ENCODE data around the gene PRPF40B.

PRPF40B gene

DNA sequence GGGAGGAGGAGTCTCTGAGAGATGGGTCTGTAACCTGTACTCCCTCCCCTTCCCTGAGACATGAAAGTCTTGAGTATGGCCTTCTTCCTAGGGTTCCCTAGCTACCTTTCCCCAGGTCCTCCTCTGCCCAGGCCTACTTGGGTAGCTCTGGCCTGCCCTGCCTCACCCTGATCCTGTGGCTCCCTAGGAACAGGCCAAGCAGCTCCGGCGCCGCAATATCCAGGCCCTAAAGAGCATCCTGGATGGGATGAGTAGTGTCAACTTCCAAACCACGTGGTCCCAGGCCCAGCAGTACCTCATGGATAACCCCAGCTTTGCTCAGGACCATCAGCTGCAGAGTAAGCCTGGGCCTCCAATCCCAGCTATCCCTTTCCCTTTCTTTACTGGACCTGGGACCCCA lies 12.3 kb downstream of the PRPF40B start:
- DNase-seq (ENCODE audit: low spot score), result no peak

GRCh38 chr12:49636574-49636973 lies 13.2 kb downstream of the PRPF40B start:
- DNase-seq (ENCODE audit: low spot score), result no peak

DNA sequence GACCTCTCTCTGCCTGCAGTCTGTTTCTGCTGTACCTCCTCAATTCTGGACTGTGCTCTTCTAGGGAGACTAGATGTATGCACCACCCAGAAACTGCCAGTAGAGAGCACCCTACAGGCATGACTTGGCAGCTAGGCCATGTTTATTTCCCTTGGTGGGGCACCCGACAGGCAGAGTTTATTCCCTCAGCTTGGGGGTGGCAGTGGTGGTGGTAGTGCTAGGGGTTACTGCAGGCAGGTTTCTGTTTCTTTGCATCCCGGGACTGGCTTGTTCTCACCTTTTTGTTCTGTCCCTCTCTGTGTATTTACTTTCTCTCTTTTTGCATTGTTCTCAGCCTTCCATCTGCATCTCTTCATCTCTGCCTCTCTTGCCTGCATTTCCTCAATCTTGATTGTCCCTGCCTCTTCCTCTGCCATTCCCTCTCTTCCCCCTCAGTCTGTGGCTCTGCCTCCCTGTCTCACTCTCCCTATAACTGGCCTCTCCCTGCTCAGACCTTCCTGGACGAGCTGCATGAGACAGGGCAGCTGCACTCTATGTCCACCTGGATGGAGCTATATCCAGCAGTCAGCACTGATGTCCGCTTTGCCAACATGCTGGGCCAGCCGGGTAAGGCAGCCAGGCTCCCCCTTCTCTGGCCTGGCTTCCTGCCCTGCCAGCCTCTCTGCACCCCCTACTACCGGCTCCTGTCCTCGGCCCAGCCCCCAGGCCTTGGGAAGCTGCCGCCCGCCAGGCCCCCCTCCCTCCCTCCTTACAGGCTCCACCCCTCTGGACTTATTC lies 13.8 kb downstream of the PRPF40B start:
- peak; percentile 87 for DNase-seq (ENCODE audit: low spot score)

DNA sequence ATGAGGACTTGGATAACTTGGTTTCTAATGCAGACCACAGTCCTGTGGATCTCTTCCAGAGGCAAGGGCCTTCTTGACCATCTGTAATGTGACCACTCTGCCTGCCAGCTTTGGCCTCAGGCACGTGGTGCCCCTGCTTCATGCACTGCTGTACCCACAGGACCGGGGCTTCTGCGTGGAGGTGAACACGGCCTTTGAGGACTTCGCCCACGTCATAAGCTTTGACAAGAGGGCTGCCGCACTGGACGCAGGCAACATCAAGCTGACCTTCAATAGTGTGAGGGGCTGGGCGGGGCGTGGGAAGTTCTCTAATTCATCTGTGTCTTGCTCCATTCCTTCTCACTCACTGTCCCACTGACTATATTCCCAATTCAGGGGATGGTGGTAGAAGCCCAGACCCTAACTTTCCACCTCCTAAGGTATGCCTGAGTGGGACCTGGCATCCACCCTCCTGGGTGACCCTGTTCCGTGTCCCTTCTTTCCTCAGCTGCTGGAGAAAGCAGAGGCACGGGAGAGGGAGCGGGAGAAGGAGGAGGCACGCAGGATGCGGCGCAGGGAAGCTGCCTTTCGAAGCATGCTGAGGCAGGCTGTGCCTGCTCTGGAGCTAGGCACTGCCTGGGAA lies 18.5 kb downstream of the PRPF40B start:
- DNase-seq (ENCODE audit: low spot score), result no peak

GRCh38 chr12:49642370-49642802 lies 19.0 kb downstream of the PRPF40B start:
- no peak for DNase-seq (ENCODE audit: low spot score)

DNA sequence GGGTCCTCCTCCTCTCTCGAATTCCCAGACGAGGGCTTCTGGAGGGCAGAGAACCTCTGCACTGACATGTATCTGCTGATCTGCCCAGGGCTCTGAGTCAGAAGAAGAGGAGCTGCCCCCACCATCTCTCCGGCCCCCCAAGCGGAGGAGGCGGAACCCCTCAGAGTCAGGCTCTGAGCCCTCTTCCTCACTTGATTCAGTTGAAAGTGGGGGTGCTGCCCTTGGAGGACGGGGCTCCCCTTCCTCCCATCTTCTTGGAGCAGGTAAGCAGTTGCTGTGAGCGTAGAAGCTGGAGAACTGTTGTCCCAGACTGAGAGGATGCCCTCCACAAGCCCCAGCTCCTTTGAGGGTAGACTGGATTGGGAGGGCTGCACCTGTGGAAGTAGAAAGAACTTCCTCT lies 19.8 kb downstream of the PRPF40B start:
- no peak for DNase-seq (ENCODE audit: low spot score)

- no peak for DNase-seq (ENCODE audit: low spot score)
These were observed 20.7 kb downstream of the PRPF40B start for GRCh38 chr12:49643961-49644619.

- peak; percentile 91 for DNase-seq (ENCODE audit: low spot score)
These were observed 21.2 kb downstream of the PRPF40B start for GRCh38 chr12:49644620-49644994.

- no peak for DNase-seq (ENCODE audit: low spot score)
These were observed 22.0 kb downstream of the PRPF40B start for GRCh38 chr12:49645146-49646039.

DNA sequence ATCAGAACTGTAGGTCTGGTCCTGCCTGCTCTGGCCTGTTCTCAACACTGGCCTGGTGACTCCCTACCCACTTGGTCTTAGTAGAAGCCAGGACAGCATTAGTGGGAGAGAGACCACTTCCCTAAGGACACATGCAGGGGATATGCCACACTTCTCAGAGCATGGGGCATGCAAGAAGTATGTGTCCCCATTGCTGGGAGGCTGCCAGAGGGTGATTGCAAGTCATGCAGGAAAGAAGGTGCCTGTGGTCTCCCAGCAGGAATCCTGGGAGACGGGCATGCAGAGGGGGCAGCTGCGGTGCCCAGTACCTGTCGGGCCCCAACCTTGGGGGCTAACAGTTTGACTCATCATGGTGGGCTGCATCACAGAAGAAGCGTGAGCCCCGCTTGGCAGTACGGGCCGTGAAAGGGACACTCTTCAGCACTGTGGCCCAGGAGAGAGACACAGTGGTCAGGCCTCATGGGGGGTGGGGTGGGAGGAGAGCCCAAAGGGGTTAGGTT lies 23.0 kb downstream of the PRPF40B start:
- no peak for DNase-seq (ENCODE audit: low spot score)

DNA sequence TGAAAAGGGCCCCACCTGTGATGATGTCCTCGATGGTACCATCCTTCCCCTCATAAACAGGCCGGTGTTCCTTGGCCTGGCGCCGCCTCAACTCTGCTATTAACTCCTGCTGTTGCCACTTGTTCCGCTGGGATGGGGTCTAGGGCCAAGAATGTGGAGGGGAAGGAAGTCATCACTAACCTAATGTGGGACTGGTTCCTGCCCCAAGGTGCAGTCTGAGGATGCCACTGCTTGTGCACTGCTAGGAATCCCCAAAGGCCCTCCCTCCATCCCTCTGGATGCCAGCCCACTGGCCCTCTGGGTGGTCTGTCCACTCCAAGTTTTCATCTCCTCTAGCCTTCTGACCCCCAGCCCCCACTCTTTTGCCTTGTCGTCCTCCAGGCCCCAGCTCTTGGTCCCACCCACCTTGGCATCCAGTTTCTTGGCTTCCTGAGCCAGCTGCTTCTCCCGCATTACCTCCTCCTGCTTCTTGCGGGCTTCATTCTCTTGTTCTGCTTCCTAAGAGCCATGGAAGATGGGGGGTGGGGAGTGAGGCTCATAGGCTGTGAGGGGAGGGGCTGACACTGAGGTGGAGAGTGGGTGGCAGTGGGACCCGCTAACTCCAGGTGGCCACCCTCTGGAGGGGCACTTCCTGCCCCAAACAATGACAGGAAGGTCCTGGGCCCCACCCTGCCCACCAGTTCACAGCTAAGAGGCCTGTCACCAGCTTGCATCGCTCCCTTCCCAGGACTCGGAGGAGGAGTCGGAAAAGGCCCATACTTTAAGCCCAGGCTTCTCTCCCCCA lies 23.7 kb downstream of the PRPF40B start:
- no peak for DNase-seq (ENCODE audit: low spot score)

DNA sequence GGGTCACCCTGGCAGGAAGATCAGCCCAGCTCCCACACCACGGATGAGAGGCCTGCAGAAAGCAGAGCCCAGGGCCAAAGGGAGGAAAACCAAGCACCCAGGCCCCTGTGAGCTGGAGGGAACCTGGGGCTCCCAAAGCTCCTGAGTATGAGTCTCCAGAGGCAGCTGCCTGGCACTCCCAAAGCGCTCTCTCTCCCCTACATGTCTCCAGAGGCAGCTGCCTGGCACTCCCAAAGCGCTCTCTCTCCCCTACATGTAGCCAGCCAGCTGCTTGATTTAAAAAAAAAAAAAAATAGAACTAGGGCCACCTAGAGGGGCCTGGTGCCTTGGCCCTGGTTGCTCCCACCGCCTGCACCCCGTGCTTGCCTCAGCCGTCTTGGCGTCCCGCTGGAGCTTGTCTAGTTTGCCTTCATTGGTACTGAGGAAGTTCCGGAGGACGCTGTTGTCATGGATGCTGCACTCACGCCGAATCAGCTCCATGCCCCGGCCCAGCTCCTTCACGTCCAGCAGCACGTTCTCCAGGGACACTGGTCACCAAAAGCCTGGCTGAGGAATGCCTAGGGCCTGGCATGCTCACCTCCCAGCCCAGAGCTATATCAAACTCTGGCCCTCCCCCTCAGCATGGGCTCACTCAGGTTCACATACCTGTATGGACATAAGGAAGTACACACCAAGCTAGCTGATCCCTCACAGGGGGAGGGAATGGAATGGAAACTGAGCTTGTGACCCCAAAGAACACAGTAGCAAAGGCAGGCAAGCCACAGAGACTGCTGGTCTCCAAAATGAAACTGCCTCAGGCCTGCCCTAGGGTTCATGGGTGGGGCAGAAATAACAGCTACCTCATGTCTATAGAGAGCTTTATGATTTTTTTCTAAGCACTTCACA lies 24.7 kb downstream of the PRPF40B start:
- DNase-seq (ENCODE audit: low spot score), result no peak

GRCh38 chr12:49648712-49649003 lies 25.3 kb downstream of the PRPF40B start:
- DNase-seq (ENCODE audit: low spot score), result no peak

DNA sequence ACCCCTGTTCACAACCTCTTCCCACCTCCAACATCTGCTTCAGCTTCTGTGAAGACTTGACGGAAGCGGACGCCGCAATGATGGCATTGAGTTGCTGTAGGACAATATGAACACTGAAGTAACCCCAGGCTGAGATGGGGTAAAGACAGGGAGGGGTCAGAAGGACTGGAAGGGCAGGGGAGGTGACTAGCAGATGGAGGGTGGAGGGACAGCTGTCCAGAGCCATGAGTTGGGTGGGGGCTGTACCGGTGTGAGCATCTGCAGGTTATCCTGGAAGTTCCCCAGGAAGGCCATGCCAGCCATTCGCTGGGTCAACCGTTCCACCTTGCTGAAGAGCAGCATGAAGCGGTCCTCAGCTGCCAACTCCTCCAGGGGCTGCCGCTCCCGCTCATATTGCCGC lies 26.1 kb downstream of the PRPF40B start:
- no peak for DNase-seq (ENCODE audit: low spot score)

DNA sequence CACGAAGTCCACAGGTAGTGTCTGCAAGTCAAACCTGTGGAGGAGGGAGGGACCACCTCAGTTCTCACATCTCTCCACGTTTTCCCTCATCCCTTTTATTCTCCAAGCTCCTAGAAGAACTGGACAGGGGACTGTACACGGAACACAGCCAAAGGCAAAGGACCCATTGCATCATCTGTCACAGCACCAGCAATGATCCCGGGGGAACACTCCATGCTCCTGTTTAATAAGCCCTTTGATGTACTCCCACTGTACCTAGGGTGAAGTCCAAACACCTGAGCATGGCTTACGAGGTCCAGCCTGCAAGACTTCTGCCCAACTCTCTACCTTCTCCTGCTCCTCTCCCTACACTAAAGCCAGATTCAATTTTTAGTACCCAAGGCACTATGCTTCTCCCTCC lies 26.5 kb downstream of the PRPF40B start:
- no peak for DNase-seq (ENCODE audit: low spot score)

GRCh38 chr12:49651855-49652254 lies 28.5 kb downstream of the PRPF40B start:
- no peak for DNase-seq (ENCODE audit: low spot score)

DNA sequence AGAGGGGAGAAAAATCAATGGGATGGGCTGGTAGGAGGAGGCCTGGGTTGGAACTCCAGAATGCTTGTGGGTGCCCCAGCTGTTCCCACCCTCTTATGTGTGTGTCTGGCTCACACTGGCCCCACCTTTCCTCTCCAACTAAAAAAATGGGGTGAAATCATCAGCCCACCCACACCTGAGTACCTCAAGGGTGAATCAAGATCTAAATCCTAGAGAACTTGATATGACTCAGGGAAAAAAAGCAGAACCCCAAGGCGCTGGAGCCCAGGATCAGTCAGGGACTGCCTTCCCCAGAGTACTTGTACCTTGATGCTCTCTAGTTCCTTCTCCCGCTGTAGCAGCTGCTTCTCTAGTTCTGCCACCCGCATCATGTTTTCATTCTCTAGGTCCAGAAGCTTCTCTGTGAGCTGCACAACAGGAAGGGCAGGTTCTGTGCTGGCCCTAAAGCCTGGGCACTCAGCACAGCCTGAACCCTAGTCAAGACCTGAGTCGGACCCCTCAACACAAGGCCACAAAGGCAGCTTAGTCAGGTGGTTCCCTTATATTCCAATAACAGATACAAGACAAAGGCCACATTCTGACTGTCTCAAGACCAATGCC lies 29.7 kb downstream of the PRPF40B start:
- no peak for DNase-seq (ENCODE audit: low spot score)

- no peak for DNase-seq (ENCODE audit: low spot score)
These were observed 31.4 kb downstream of the PRPF40B start for GRCh38 chr12:49654715-49655114.

DNA sequence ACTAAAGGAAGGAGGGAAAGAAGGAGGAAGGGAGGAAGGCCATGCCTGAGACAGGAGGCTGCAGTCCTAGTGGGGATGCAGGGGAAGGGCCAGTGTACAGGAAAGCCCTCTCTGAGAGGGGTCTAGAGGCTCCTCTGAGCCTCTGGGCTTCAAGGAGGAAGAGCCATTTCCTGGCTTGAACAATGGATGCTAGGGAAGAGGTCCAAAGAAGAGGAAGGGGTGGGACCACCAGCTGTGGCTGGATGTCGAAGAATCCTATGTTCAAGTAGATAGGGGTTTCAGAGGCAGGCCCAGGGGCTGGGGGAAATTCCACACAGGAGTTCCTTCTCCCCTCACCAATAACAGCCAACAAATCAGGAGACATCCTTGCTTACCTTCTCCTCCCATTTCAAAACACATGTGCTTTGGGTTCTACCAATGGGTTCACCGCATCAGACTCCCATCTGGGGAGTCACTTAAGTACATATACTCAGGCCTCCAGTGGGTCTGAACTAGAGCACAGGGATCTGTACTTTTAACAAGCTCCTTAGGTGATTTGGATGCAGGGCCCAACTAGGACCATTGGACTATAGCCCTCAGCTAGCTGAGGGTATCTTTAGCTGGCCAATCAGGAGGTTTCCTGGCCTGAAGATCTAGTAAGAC lies 32.4 kb downstream of the PRPF40B start:
- no peak for DNase-seq (ENCODE audit: low spot score)

DNA sequence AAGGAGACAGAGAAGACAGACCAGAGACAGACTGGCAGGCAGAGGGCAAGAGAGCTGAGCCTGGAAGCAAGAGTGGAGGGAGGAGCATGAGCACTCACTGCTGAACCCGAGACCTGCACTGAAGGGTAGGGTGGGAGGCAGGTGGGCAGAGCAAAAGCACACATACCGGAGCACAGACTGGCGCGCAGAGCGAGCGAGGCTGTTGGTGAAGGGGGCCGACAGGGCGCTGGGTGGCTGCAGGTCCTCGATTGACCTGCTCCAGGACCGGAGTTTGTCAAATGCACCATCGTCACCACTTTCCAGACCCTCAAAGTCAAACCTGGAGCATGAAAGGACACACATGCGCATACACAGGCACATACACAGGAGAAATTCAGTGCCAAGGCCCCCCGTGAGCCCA lies 34.9 kb downstream of the PRPF40B start:
- no peak for DNase-seq (ENCODE audit: low spot score)
